RWPE2 (cell line): ENCODE results near the gene IGSF9B.

Source experiments
- ATAC-seq: fragments of 200-7000 bp; cut with Tn5 transposase; 3 replicates; pipeline ENCODE4 v1.9.1; 2021; ENCODE audit warnings: low read depth
- DNase-seq: peaks from one replicate; pipeline ENCODE4 v3.0.0-alpha.2; 2020; ENCODE audit warnings: low spot score
- H3K27ac ChIP-seq: fragments of 450-650 bp; 2 replicates; pipeline ENCODE4 v1.5.1; 2017; ENCODE audit warnings: mild to moderate bottlenecking; ENCODE audit not compliant: poor library complexity, severe bottlenecking
- H3K27me3 ChIP-seq: fragments of 250-450 bp; sonication (Bioruptor Pico); 2 replicates; pipeline ENCODE4 v1.5.1; 2021; ENCODE audit warnings: mild to moderate bottlenecking, moderate library complexity; ENCODE audit not compliant: insufficient read depth, poor library complexity, severe bottlenecking
- H3K36me3 ChIP-seq: fragments of 250-450 bp; sonication (Bioruptor Pico); 2 replicates; pipeline ENCODE4 v1.5.1; 2020; ENCODE audit warnings: low read depth, mild to moderate bottlenecking, moderate library complexity
- H3K4me1 ChIP-seq: fragments of 250-450 bp; sonication (Bioruptor Pico); 2 replicates; pipeline ENCODE4 v1.5.1; 2021; ENCODE audit warnings: mild to moderate bottlenecking, moderate library complexity; ENCODE audit not compliant: insufficient read depth, poor library complexity, severe bottlenecking
- H3K4me3 ChIP-seq: fragments of 250-450 bp; sonication (Bioruptor Pico); 2 replicates; pipeline ENCODE4 v1.5.1; 2021; ENCODE audit warnings: mild to moderate bottlenecking, moderate library complexity; ENCODE audit not compliant: severe bottlenecking
- H3K9me3 ChIP-seq: fragments of 250-450 bp; sonication (Bioruptor Pico); 2 replicates; pipeline ENCODE4 v1.5.1; 2021; ENCODE audit warnings: mild to moderate bottlenecking, moderate library complexity; ENCODE audit not compliant: severe bottlenecking
- TF ChIP-seq, protein P1 (sequence below): fragments of 450-650 bp; IDR thresholded peaks from one replicate; pipeline ENCODE4 v1.5.1; 2017; ENCODE audit warnings: mild to moderate bottlenecking, moderate library complexity; ENCODE audit not compliant: poor library complexity, severe bottlenecking

Gene IGSF9B

GRCh38 chr11:133893381-133893780 lies 63.4 kb downstream of the IGSF9B start:
- Histone ChIP-seq H3K9me3 (no peaks in the 10 kb centered on the region), H3K27me3 (no peaks in the 10 kb centered on the region), H3K27ac (no peak overlapping the region), H3K4me3 (no peak overlapping the region), H3K4me1 (no peaks in the 10 kb centered on the region), H3K36me3 (no peaks in the 10 kb centered on the region)
- TF ChIP-seq, protein P1, sequence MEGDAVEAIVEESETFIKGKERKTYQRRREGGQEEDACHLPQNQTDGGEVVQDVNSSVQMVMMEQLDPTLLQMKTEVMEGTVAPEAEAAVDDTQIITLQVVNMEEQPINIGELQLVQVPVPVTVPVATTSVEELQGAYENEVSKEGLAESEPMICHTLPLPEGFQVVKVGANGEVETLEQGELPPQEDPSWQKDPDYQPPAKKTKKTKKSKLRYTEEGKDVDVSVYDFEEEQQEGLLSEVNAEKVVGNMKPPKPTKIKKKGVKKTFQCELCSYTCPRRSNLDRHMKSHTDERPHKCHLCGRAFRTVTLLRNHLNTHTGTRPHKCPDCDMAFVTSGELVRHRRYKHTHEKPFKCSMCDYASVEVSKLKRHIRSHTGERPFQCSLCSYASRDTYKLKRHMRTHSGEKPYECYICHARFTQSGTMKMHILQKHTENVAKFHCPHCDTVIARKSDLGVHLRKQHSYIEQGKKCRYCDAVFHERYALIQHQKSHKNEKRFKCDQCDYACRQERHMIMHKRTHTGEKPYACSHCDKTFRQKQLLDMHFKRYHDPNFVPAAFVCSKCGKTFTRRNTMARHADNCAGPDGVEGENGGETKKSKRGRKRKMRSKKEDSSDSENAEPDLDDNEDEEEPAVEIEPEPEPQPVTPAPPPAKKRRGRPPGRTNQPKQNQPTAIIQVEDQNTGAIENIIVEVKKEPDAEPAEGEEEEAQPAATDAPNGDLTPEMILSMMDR = no peak
- no peak for DNase-seq
- no peak for ATAC-seq

DNA sequence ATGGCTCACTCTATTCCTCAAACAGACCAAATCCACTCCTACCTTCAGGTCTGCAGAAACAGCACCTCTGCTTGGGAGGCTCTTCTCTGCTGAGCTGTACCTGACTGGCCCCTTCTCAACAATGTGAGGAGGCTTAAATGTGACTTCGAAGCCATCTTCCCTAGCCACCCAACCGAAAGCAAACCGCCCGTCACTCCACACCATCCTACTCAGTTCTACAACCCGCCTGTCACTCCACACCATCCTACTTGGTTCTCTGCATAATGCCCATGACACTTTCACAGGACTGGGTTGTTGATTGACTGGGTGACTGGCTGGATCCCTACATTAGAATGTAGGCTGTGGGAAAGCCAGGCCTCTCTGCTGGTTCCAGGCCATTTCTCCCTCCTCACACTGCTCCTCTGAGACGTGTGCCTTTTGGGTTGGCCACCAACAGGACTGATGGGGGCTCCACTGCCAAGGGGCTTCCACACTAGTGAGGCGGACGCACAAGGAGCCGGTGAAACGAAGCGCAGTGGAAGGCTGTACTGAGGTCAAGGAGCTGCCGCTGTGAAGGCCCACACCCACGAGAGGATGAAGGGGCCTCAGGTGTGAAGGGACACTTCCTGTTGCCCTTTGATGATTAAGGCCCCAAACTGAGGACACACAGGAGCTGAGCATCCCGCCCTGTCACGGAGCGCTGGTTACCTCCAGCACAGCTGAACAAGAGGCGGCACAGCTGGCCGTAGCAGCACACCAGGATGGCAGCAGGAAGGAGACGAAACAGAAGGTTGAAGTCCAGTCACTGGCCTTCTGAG lies 64.0 kb downstream of the IGSF9B start:
- DNase-seq = no peak
- H3K4me3 ChIP-seq = no peak overlapping the region
- TF ChIP-seq, protein P1 = no peak
- H3K9me3 ChIP-seq = no peaks in the 10 kb centered on the region
- H3K4me1 ChIP-seq = no peaks in the 10 kb centered on the region
- H3K27me3 ChIP-seq = no peaks in the 10 kb centered on the region
- H3K27ac ChIP-seq = no peak overlapping the region
- ATAC-seq = no peak
- no peaks in the 10 kb centered on the region for H3K36me3 ChIP-seq

GRCh38 chr11:133892126-133892525 lies 64.6 kb downstream of the IGSF9B start:
- TF ChIP-seq, protein P1 = no peak
- no peaks in the 10 kb centered on the region for H3K9me3 ChIP-seq
- DNase-seq (no peak), ATAC-seq (no peak; the same call in 2 of the 3 replicates)
- H3K4me1 ChIP-seq = no peaks in the 10 kb centered on the region
- no peak overlapping the region for H3K27ac ChIP-seq
- no peak overlapping the region for H3K4me3 ChIP-seq
- H3K36me3 ChIP-seq = no peaks in the 10 kb centered on the region
- no peaks in the 10 kb centered on the region for H3K27me3 ChIP-seq

DNA sequence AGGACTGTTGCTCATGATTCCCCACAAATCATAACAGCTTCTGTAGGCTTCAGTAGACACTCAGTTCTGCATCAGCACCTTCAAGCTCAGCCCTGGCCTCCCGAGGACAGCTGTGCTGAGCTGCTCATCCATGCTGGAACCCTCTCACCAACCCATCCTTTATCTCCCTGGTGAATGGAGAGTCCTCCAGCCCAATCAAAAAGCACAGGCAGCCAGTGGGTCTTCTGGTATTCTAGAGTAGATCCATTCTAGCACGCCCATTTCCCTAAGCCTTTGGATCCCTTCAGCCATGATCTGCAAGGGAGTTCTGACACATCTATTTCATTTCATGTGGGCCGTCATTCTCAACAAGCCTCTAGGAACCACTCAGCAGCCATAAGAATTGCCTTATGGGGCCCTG lies 66.9 kb downstream of the IGSF9B start:
- H3K27me3 ChIP-seq = no peaks in the 10 kb centered on the region
- no peak for DNase-seq
- H3K27ac ChIP-seq = no peak overlapping the region
- no peak for ATAC-seq
- TF ChIP-seq, protein P1 = no peak
- no peaks in the 10 kb centered on the region for H3K4me1 ChIP-seq
- no peaks in the 10 kb centered on the region for H3K36me3 ChIP-seq
- H3K4me3 ChIP-seq = no peak overlapping the region
- no peaks in the 10 kb centered on the region for H3K9me3 ChIP-seq

DNA sequence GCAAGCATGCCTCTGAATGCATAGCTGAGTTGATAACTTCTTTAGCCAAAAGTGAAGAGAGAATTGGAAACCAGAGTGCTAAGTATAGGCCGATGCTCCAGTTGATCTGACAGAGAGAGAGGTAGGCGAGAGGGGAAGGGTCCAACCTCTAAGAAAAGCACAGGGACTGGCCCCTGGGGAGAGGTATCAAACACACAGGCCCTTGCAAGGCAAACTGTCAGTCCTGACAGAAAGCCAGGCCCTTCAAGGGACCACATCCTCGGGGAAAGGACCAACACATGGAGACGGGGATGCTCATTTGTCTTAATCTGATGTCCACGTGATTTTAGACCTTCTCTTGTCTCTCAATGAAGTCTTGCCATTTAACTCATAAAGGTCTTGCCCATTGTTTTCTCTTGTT lies 67.6 kb downstream of the IGSF9B start:
- no peak overlapping the region for H3K4me3 ChIP-seq
- H3K27ac ChIP-seq = no peak overlapping the region
- DNase-seq = no peak
- H3K9me3 ChIP-seq = no peaks in the 10 kb centered on the region
- no peaks in the 10 kb centered on the region for H3K36me3 ChIP-seq
- TF ChIP-seq, protein P1 = no peak
- ATAC-seq = no peak
- no peaks in the 10 kb centered on the region for H3K4me1 ChIP-seq
- H3K27me3 ChIP-seq = no peaks in the 10 kb centered on the region
